ENCODE data around the gene NDUFS8. TPM values are rescaled to one million over a fixed set of nuclear protein-coding genes. Genes with fewer than 3 reads are reported as not detected.

The NDUFS8 gene
- total and polyA plus RNA-seq, 2 of the 13 experiments (the other 11 are each of a cell fraction or from before 2014, with no cell fraction given) = 96.7 to 158 TPM

- TF ChIP-seq, protein P1, sequence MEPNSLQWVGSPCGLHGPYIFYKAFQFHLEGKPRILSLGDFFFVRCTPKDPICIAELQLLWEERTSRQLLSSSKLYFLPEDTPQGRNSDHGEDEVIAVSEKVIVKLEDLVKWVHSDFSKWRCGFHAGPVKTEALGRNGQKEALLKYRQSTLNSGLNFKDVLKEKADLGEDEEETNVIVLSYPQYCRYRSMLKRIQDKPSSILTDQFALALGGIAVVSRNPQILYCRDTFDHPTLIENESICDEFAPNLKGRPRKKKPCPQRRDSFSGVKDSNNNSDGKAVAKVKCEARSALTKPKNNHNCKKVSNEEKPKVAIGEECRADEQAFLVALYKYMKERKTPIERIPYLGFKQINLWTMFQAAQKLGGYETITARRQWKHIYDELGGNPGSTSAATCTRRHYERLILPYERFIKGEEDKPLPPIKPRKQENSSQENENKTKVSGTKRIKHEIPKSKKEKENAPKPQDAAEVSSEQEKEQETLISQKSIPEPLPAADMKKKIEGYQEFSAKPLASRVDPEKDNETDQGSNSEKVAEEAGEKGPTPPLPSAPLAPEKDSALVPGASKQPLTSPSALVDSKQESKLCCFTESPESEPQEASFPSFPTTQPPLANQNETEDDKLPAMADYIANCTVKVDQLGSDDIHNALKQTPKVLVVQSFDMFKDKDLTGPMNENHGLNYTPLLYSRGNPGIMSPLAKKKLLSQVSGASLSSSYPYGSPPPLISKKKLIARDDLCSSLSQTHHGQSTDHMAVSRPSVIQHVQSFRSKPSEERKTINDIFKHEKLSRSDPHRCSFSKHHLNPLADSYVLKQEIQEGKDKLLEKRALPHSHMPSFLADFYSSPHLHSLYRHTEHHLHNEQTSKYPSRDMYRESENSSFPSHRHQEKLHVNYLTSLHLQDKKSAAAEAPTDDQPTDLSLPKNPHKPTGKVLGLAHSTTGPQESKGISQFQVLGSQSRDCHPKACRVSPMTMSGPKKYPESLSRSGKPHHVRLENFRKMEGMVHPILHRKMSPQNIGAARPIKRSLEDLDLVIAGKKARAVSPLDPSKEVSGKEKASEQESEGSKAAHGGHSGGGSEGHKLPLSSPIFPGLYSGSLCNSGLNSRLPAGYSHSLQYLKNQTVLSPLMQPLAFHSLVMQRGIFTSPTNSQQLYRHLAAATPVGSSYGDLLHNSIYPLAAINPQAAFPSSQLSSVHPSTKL (CRISPR knock-in tag; IDR thresholded peaks at IDR 0.05) = no peak; the same call in 1 of the 2 replicates
- TF ChIP-seq ARNT2 (CRISPR knock-in tag; IDR thresholded peaks at IDR 0.05; ENCODE audit: low read depth) (peak; percentile 44; the same call in 1 of the 2 replicates), THAP11 (CRISPR knock-in tag; IDR thresholded peaks at IDR 0.05) (no peak), ARID2 (CRISPR knock-in tag; IDR thresholded peaks at IDR 0.05; ENCODE audit: borderline replicate concordance) (0 out of 2 replicates have a peak, but pooled peaks have one; percentile 13), KAT8 (CRISPR knock-in tag; IDR thresholded peaks at IDR 0.05) (0 out of 2 replicates have a peak, but pooled peaks have one; percentile 29), AGO2 (optimal IDR thresholded peaks at IDR 0.05; ENCODE audit: low read depth, low read length) (peak; percentile 53), ZNF333 (CRISPR knock-in tag; IDR thresholded peaks at IDR 0.05; ENCODE audit: borderline replicate concordance) (no peak), POLR2AphosphoS2 (IDR thresholded peaks at IDR 0.05; ENCODE audit: low read depth, low read length) (no peak), FOXK2 (IDR thresholded peaks at IDR 0.05) (no peak), HOXA9 (CRISPR knock-in tag; IDR thresholded peaks at IDR 0.05; ENCODE audit: borderline replicate concordance) (no peak), SMYD3 (CRISPR knock-in tag; IDR thresholded peaks at IDR 0.05) (no peak), NFIC (IDR thresholded peaks at IDR 0.05; ENCODE audit: low read length) (no peak), HDAC2 (CRISPR knock-in tag; IDR thresholded peaks at IDR 0.05) (peak; percentile 49), RFXANK (CRISPR knock-in tag; IDR thresholded peaks at IDR 0.05) (no peak), ZFP37 (CRISPR knock-in tag; IDR thresholded peaks at IDR 0.05; ENCODE audit: borderline replicate concordance) (no peak), ZNF263 (CRISPR knock-in tag; IDR thresholded peaks at IDR 0.05) (no peak; the same call in 1 of the 2 replicates), NKX3-1 (CRISPR knock-in tag; IDR thresholded peaks at IDR 0.05) (peak; percentile 74; the same call in 1 of the 2 replicates), HOXD1 (CRISPR knock-in tag; IDR thresholded peaks at IDR 0.05) (no peak), HMGA1 (CRISPR knock-in tag; conservative IDR thresholded peaks at IDR 0.05) (no peak), ZNF569 (CRISPR knock-in tag; IDR thresholded peaks at IDR 0.05; ENCODE audit: borderline replicate concordance) (no peak)
- TF ChIP-seq, protein P2, sequence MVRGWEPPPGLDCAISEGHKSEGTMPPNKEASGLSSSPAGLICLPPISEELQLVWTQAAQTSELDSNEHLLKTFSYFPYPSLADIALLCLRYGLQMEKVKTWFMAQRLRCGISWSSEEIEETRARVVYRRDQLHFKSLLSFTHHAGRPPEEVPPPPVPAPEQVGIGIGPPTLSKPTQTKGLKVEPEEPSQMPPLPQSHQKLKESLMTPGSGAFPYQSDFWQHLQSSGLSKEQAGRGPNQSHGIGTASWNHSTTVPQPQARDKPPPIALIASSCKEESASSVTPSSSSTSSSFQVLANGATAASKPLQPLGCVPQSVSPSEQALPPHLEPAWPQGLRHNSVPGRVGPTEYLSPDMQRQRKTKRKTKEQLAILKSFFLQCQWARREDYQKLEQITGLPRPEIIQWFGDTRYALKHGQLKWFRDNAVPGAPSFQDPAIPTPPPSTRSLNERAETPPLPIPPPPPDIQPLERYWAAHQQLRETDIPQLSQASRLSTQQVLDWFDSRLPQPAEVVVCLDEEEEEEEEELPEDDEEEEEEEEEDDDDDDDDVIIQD (CRISPR knock-in tag; IDR thresholded peaks at IDR 0.05; ENCODE audit: low read depth) = no peak
Observed at GRCh38 chr11:68010090-68011041, 20.1 kb upstream of the NDUFS8 start, which contains the start of gene ALDH3B1 (continued).
